C1 segment of cervical spinal cord (tissue), 14 donors: ENCODE data around the gene SLC28A1.
A peak's percentile ranks its signal among the peaks of the same experiment; 100 is the strongest.

ENCODE experiments used
- DNase-seq, 14 donors: peaks; one replicate each; lab custom pipeline; 2025; lab: John Stamatoyannopoulos, UW

SLC28A1 gene

GRCh38 chr15:84940399-84940798, 55.9 kb downstream of the SLC28A1 start:
- no peak for DNase-seq

DNA sequence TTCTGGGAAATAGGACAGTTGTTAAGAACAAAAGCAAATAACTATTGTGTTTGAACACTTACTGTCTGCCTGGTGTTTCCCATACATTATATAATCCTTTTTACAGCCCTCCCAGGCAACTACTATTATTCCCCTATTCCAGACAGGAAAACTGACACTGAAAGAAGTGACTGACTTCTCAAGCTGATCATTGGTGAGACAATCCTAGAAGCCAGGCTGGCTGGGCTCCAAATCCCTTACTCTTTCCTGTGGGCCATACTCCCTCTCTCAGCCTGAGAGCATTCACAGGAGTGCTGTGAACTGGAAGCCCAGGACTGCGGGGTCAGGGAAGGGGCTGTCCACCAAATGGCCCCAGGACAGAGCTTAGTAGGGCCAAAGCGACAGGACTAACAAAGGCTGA, 58.0 kb downstream of the SLC28A1 start:
- no peak for DNase-seq

GRCh38 chr15:84944311-84944710, 59.8 kb downstream of the SLC28A1 start:
- no peak for DNase-seq

DNA sequence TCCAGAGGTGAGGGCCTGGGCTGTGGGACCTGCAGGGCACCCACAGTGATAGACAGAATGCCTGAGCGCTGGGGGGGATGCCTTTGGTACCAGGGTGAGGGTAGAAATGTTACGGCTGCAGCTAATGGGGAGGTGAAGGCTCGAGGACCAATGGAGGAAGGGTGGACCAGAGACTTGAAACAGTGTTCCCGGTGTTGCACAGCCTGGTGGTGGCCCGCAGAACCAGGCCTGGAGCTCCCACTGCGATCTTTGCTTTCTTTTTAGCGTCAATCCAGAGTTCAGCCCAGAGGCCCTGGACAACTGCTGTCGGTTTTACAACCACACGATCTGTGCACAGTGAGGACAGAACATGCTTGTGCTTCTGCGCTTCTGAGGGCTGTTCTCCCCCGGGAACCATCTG, 60.4 kb downstream of the SLC28A1 start:
- DNase-seq, result no peak

DNA sequence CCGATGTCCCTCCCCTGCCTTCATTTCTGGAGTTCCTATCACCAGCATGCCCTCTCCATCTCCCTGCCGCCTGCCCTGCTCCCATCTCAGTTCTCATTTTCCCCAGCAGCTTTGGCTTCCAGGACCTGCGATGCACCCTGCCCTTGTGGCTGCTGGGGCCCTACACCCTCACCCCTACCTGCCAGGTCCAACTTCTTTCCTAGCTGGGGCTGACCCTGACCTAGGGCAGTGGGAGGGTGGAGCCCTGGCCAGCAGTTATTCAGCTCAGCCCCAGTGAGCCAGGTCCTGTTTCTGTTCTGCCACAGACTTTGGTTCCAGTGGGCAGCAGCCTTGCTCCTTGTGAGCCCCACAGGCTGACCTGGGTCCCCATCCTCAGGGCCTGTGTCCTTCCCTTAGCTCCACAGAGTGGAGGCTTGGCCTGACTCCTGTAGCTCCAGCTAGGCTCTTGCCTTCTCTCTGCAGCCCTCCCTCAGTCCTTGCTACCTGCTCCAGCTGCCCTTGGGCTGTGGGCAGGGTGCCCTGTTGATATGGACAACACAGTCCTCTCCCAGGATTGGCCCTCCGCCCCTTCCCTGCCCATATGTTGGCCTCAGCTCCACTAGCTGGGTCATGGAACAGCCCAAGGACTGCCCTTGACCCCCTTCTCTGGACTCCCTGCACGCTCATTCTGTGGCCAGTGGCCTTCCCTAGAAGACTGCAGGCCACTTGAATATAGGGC, 62.5 kb downstream of the SLC28A1 start:
- DNase-seq, result no peak

DNA sequence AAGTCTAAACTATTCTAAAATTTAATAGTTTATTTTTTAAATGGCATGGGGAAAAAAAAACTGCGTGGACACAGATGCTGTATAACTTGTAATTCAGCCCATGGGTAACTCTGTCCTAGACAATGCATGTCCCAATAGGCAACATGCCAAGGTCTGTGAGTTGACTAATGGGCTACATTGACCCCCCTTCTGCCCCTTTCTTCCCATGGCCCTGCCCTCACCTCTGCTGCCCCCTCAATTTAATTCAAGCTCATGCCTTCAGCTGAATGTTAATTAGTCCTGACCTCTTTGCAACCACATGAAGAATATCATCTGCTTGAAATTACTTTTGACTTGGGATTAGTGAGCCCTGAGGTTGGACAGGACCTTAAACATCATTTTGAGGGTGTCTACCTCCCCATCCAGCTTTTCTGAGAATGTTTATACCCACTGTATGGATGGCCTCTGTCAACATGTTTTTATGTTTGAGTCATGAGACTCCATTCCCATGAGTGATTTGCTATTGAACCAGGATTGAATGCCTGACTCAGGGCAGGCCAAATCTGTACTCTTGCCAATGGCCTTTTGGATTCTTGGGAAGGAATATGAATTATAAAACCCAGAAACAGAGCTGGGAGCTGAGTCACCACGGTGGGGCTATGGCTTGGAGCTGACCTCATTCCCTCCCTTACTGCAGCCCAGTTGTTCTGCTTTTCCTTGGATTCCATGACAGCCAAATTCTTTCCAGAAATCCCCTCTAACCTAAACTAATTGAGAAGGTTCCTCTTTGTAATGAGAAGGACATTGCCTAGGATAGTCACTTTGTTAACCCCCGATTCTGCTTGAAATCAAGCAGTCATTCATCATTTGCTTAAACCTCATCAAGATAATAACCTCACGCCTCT, 63.7 kb downstream of the SLC28A1 start:
- peak in 2 of 14 donors; percentile 12 to 33 for DNase-seq

DNA sequence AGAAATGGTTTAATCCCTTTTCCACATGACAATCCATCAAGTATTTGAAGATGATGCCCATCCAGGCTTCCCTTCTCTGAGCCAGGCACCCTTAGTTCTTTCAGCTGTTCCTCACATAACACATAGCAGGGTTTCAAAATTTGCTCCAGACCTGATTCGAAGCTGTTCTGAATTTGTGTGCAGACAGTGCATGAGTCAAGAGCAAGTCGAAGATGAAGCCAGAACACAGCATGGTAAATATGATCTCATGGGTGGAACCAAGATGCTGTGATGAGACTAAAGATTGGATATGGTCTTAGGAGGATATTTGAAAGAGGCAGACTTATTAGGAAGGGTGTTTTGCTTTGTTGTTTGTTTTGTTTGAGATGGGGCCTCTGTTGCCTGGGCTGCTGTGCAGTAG, 64.6 kb downstream of the SLC28A1 start:
- no peak for DNase-seq

- DNase-seq, result peak in 5 of 14 donors; percentile 20 to 44 (median 27)
These were observed 65.5 kb downstream of the SLC28A1 start for GRCh38 chr15:84949845-84950569.

GRCh38 chr15:84950570-84951111, 66.2 kb downstream of the SLC28A1 start:
- peak in 1 of 14 donors; percentile 41 for DNase-seq

GRCh38 chr15:84951736-84952135, 67.3 kb downstream of the SLC28A1 start:
- no peak for DNase-seq

- DNase-seq, result no peak
These were observed 68.7 kb downstream of the SLC28A1 start for GRCh38 chr15:84953136-84953535.

DNA sequence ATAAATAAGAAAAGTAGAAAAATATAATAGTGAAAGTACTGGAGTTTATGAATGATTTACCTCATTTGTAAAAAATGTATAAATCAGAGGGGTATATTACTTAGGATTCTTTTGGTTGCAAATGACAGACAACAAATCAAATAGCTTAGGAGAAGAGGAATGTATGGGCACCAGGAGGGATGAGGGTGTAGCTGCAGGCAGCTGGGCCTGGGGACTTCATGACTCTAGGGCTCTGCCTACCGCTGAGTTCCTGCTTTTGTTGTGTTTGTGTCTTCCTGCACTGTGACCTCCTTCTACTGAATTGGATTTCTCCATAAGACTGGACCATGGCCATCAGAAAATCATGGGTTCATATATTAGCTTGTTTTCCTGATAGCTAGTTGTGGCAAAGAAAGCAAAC, 69.3 kb downstream of the SLC28A1 start:
- no peak for DNase-seq

- DNase-seq, result peak in 11 of 14 donors; percentile 5 to 70 (median 50)
These were observed 70.8 kb downstream of the SLC28A1 start for GRCh38 chr15:84955089-84955848.

DNA sequence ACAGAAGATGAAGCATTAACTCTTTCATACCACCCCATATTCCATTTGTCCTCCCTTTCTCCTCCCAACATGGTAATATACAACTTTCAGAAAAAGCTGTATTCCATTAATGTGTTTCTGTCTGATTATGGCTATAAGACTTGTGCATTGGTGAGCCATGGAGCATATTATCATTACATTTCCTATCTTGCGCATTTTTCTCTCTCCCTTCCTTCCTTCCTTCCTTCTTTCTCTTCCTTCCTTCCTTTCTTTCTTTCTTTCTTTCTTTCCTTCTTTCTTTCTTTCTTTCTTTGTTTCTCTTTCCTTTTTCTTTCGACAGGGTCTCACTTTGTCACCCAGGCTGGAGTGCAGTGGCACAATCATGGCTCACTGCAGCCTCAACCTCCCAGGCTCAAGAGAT, 71.7 kb downstream of the SLC28A1 start:
- DNase-seq, result no peak

DNA sequence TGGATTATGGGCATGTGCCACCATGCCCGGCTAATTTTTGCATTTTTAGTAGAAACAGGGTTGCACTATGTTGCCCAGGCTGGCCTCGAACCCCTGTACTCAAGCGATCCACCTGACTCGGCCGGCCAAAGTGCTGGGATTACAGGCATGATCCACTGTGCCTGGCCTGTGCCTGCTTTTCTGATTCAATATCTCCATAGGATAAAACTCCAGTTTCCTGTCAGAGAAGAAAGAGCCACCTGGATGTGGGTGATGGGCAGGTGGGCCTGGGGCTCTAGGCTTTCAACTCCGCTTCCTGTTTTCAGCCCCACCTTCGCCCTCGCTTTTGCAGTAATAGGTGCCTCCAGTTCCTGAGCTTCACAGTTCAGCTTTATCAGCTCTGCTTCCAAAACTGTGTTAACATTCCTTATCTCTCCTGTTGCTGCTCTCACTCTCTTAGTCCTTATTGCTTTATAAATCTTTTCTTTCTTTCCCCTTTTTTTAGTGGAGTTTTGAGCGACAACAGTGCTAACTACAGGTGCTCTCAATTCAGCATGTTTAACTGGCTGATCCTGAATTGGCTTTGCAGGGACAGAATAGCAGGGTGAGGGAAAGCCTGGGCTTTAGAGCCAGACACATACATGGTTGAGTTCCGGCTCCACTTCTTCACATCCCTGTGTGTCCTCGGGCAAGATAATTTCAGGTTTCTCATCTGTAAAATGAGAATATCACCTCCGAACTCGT, 76.1 kb downstream of the SLC28A1 start:
- DNase-seq, result no peak

DNA sequence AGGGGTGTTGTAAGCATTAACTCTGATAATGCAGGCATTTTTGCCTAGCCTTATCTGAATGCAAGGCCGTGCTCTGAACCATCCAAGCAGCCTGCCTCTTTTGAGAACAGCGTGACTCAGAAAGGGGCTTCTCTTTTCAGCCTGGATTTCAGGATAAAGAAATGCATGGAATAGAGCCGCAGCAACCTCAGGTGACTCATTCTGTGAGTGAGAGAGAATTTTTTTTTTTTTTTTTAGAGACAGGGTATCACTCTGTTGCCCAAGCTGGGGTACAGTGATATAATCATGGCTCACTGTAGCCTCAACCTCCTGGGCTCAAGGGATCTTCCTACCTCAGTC, 76.6 kb downstream of the SLC28A1 start:
- DNase-seq, result no peak

GRCh38 chr15:84961707-84962106, 77.2 kb downstream of the SLC28A1 start:
- DNase-seq, result no peak

DNA sequence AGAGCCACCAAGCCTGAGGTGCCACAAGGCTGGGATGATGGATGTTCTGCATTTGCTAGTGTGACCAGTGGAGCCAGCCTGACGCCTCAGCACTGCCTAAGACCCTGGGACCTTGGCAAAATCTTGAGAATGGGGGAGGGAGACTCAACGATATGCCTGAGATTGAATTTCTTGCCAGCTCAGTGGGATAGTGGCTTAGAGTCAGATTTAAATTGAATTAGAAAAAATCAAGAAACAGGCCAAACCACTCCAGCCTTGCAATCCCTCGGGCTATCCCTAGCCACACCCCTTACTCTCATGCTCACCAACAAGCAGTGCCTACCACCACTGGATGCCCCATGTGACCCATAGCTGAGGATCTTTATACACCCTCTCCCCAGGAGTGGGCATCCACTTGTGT, 78.5 kb downstream of the SLC28A1 start:
- DNase-seq, result no peak

DNA sequence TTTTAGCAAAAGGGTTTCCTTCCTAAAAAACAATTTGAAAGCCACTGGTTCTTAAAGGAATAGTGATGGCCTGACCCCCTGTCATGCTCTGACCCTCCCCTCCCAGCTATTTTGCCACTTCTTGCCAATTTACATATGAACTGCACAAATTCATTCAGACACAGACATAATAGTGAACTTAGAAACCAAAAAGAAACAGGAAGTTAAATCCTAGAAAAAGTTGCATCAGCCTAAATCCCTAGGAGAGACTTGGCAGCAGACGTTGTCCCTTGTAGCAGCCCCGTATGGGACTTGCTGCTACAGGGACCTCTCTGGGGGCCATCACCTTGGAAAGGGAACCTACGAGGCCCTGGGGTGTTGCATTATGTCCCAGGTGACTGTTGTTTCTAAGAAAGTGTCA, 82.9 kb downstream of the SLC28A1 start:
- DNase-seq, result no peak

GRCh38 chr15:84968301-84968700, 83.8 kb downstream of the SLC28A1 start:
- no peak for DNase-seq

GRCh38 chr15:84969257-84969656, 84.8 kb downstream of the SLC28A1 start:
- DNase-seq, result peak in 2 of 14 donors; percentile 34 to 39
